PC-9 (cell line): ENCODE measurements around the gene C3orf80. TPM values are rescaled to one million over a fixed set of nuclear protein-coding genes. Genes with fewer than 3 reads are reported as not detected.

ENCODE experiments used
- BruUV-seq: library from RNA; stranded (reverse); fragments of 400-500 nt; replicated peaks from 2 replicates; lab custom pipeline; 2021; lab: Mats Ljungman, UMichigan
- CTCF ChIA-PET: fragments of 300-600 bp; sonication (Branson Sonifier 250); formaldehyde crosslinking; loops from one replicate; lab custom pipeline; 2022; ENCODE audit warnings: antibody characterized with exemption; lab: Charles Lee
- POLR2A ChIA-PET: fragments of 300-600 bp; sonication (Branson Sonifier 250); formaldehyde crosslinking; loops from one replicate; lab custom pipeline; 2022; ENCODE audit warnings: antibody characterized with exemption; ENCODE audit not compliant: unreplicated experiment; lab: Charles Lee
- DNase-seq, 2 experiments: peaks; one replicate each; pipeline versions ENCODE4 v3.0.0 to v3.0.0-alpha.2; 2015 to 2022; ENCODE audit warnings: mixed read lengths in 1 of 2
- H2AFZ ChIP-seq: fragments of 200-600 bp; sonication (generic); 2 replicates; pipeline ENCODE4 v1.8.1; 2017; ENCODE audit warnings: antibody characterized with exemption
- H3F3A ChIP-seq: fragments of 200-600 bp; sonication (generic); 2 replicates; pipeline ENCODE4 v1.8.1; 2017; ENCODE audit warnings: antibody characterized with exemption, mild to moderate bottlenecking, low read depth; ENCODE audit not compliant: insufficient read depth
- H3K27ac ChIP-seq: fragments of 200-600 bp; sonication (generic); 2 replicates; pipeline ENCODE4 v1.6.1; 2016; ENCODE audit warnings: mixed run types
- H3K27me3 ChIP-seq: fragments of 200-600 bp; sonication (generic); 2 replicates; pipeline ENCODE4 v1.6.1; 2016; ENCODE audit warnings: low read depth, mixed run types; ENCODE audit not compliant: insufficient read depth
- H3K36me3 ChIP-seq: fragments of 200-600 bp; sonication (generic); 2 replicates; pipeline ENCODE4 v1.6.1; 2016; ENCODE audit warnings: low read depth, mixed run types
- H3K4me1 ChIP-seq: fragments of 200-600 bp; sonication (generic); replicated peaks from 2 replicates; pipeline ENCODE4 v1.6.1; 2016; ENCODE audit warnings: mixed run types; ENCODE audit not compliant: insufficient read depth
- H3K4me2 ChIP-seq: fragments of 200-600 bp; sonication (generic); 2 replicates; pipeline ENCODE4 v1.6.1; 2017; ENCODE audit warnings: mixed run types
- H3K4me3 ChIP-seq: fragments of 200-600 bp; sonication (generic); 2 replicates; pipeline ENCODE4 v1.6.1; 2016; ENCODE audit warnings: mixed run types
- H3K79me2 ChIP-seq: fragments of 200-600 bp; sonication (generic); 2 replicates; pipeline ENCODE4 v1.6.1; 2017; ENCODE audit warnings: low read depth, mixed run types
- H3K9me2 ChIP-seq: fragments of 200-600 bp; sonication (generic); 2 replicates; pipeline ENCODE4 v1.8.1; 2017; ENCODE audit warnings: mild to moderate bottlenecking; ENCODE audit not compliant: insufficient read depth
- H3K9me3 ChIP-seq: fragments of 200-600 bp; sonication (generic); 2 replicates; pipeline ENCODE4 v1.8.1; 2016; ENCODE audit warnings: low read depth; ENCODE audit not compliant: insufficient read depth
- H4K20me1 ChIP-seq: fragments of 200-600 bp; sonication (generic); 2 replicates; pipeline ENCODE4 v1.8.1; 2017; ENCODE audit not compliant: insufficient read depth
- EZH2 ChIP-seq: fragments of 200-600 bp; sonication (generic); IDR thresholded peaks from 2 replicates; pipeline ENCODE4 v1.8.0; 2017; ENCODE audit warnings: antibody characterized with exemption, low read depth
- intact Hi-C: fragments of 100-400 bp; cut with micrococcal nuclease; formaldehyde crosslinking; loops from one replicate; pipeline ENCODE4 v1.10.0; 2022; ENCODE audit not compliant: unreplicated experiment
- total RNA-seq: library from RNA; stranded (reverse); gene quantifications from 2 replicates; pipeline ENCODE4 v1.2.3, GENCODE V29; 2021
- TF ChIP-seq, protein P1 (sequence below): fragments of 200-600 bp; sonication (generic); conservative IDR thresholded peaks from 2 replicates; pipeline ENCODE4 v1.6.1; 2017; ENCODE audit warnings: mixed run types, antibody characterized with exemption, mild to moderate bottlenecking, moderate library complexity

The C3orf80 gene
- total RNA-seq, 1 experiment from 2014 or later = not detected

DNA sequence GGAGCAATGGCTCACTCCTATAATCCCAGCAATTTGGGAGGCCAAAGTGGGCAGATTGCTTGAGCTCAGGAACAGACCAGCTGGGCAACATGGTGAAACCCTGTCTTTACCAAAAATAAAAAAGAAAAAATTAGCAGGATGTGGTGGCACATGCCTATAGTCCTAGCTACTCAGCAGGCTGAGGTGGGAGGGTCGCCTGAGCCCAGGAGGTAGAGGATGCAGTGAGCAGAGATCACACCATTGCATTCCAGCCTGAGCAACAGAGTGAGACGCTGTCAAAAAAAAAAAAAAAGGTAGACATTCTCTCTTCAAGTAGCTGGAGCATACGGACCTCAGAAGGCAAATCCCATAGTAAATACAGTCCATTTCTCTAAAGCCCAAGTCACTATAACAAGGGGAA, 7.1 kb upstream of the C3orf80 start:
- ChIA-PET CTCF (no interaction called here), POLR2A (no interaction called here)

DNA sequence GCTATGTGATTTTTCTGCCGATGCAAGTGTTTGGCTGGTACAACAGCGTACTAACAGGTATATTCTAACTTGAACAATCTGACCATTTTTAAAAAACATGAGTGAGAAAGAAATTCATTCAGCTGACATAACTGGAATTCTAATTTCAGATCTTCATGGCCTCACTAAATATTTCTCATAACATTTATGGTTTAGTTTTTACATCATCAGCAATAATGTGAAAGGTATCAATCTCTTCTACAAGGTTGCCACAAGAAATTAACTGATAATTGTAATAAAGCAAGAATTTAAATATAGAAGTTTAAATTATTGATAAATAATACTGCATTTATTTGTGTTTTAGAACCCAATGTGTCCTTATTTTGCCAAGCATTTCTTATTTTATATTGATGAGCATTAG, 5.2 kb upstream of the C3orf80 start:
- no peak for DNase-seq
- Histone ChIP-seq H3K9me3 (no peaks in the 10 kb centered on the region), H3K4me2 (no peak overlapping the region), H3K4me3 (no peak overlapping the region), H4K20me1 (no peaks in the 10 kb centered on the region), H3K4me1 (no peaks in the 10 kb centered on the region), H3F3A (peaks cover 5% of the 10 kb centered on the region; the same call in 1 of the 2 replicates), H3K9me2 (no peaks in the 10 kb centered on the region; the same call in 1 of the 2 replicates), H2AFZ (no peak overlapping the region), H3K79me2 (no peaks in the 10 kb centered on the region), H3K36me3 (no peaks in the 10 kb centered on the region), H3K27ac (no peak overlapping the region), H3K27me3 (peaks cover 8% of the 10 kb centered on the region; the same call in 1 of the 2 replicates)
- CTCF ChIA-PET = no interaction called here
- POLR2A ChIA-PET = interaction anchor here (0.5 kb wide), 1 partner anchor 431 kb away, joined by 4 read pairs; no protein-coding TSS in a partner anchor
- TF ChIP-seq EZH2 = no peak
- TF ChIP-seq, protein P1, sequence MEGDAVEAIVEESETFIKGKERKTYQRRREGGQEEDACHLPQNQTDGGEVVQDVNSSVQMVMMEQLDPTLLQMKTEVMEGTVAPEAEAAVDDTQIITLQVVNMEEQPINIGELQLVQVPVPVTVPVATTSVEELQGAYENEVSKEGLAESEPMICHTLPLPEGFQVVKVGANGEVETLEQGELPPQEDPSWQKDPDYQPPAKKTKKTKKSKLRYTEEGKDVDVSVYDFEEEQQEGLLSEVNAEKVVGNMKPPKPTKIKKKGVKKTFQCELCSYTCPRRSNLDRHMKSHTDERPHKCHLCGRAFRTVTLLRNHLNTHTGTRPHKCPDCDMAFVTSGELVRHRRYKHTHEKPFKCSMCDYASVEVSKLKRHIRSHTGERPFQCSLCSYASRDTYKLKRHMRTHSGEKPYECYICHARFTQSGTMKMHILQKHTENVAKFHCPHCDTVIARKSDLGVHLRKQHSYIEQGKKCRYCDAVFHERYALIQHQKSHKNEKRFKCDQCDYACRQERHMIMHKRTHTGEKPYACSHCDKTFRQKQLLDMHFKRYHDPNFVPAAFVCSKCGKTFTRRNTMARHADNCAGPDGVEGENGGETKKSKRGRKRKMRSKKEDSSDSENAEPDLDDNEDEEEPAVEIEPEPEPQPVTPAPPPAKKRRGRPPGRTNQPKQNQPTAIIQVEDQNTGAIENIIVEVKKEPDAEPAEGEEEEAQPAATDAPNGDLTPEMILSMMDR = no peak
- intact Hi-C loops = loop anchor here (10.0 kb wide), 1 partner anchor 185 kb away; no protein-coding TSS in a partner anchor
- BruUV-seq = no TSS peak

More for the DNA sequence above, 7.1 kb upstream of the C3orf80 start:
- Histone ChIP-seq H3K4me3 (no peak overlapping the region), H3K9me3 (no peaks in the 10 kb centered on the region), H3K36me3 (no peaks in the 10 kb centered on the region), H3K79me2 (no peaks in the 10 kb centered on the region), H3K27me3 (no peaks in the 10 kb centered on the region), H3K9me2 (no peaks in the 10 kb centered on the region; the same call in 1 of the 2 replicates), H3K4me1 (no peaks in the 10 kb centered on the region), H3K4me2 (no peak overlapping the region), H2AFZ (no peak overlapping the region), H3F3A (no peaks in the 10 kb centered on the region), H3K27ac (no peak overlapping the region), H4K20me1 (no peaks in the 10 kb centered on the region)
- TF ChIP-seq, protein P1 = no peak
- no peak for TF ChIP-seq EZH2
- no peak for DNase-seq
- intact Hi-C loops = no loop called here
- BruUV-seq = no TSS peak

DNA sequence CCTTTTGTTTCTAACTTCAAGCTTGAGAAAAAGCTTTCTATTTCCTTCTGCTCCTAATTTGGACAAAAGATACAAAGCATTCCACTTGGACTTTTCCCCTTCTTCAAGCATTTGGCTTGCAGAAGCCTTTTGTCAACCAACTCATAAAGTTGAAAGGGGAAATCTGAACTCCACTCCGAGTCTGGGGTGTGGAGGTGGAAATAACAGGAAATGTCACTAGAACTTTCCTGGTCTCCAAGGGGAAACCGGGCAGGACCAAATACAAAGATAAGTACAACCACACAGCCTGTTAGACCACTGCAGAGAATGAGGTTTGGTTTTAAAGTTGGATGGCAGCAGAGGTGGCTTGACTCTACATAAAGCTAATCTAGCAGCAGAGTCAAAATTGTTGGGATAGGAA, 4.2 kb upstream of the C3orf80 start:
- H3K27me3 ChIP-seq = peaks cover 8% of the 10 kb centered on the region; the same call in 1 of the 2 replicates
- no peak overlapping the region for H3K27ac ChIP-seq
- no peaks in the 10 kb centered on the region for H3K36me3 ChIP-seq
- CTCF ChIA-PET = interaction anchor here (0.5 kb wide), 1 partner anchor 191 kb away, joined by 4 read pairs; no protein-coding TSS in a partner anchor
- peaks cover 5% of the 10 kb centered on the region; the same call in 1 of the 2 replicates for H3F3A ChIP-seq
- no peaks in the 10 kb centered on the region for H3K79me2 ChIP-seq
- H3K4me3 ChIP-seq = no peak overlapping the region
- H3K9me3 ChIP-seq = no peaks in the 10 kb centered on the region
- no peak overlapping the region for H3K4me2 ChIP-seq
- no TSS peak for BruUV-seq
- no peak overlapping the region for H2AFZ ChIP-seq
- H3K9me2 ChIP-seq = no peaks in the 10 kb centered on the region; the same call in 1 of the 2 replicates
- no peaks in the 10 kb centered on the region for H4K20me1 ChIP-seq
- no peak for DNase-seq
- intact Hi-C loops = loop anchor here (10.0 kb wide), 1 partner anchor 186 kb away; no protein-coding TSS in a partner anchor
- POLR2A ChIA-PET = no interaction called here
- H3K4me1 ChIP-seq = no peaks in the 10 kb centered on the region
- TF ChIP-seq, protein P1 = no peak
- TF ChIP-seq EZH2 = no peak
